Glutamatergic neuron (in vitro differentiated cells): Measurements from ENCODE around the gene ZSCAN2. TPM values are rescaled to one million over a fixed set of nuclear protein-coding genes. Genes with fewer than 3 reads are reported as not detected.
"Not testable (repeated sequence)": the region's sequence is repeated elsewhere in the genome, so short reads cannot be mapped to it uniquely, and the experiment has no call there.

ENCODE experiments used
- DNase-seq: peaks from one replicate; pipeline ENCODE4 v3.0.0; 2022
- H3K27ac Mint-ChIP-seq: one replicate; pipeline ENCODE4 v1.8.0; 2020; ENCODE audit warnings: mild to moderate bottlenecking, mixed read lengths, inconsistent platforms; ENCODE audit not compliant: unreplicated experiment
- H3K27me3 Mint-ChIP-seq: one replicate; pipeline ENCODE4 v1.8.0; 2020; ENCODE audit warnings: mild to moderate bottlenecking, moderate library complexity, mixed read lengths, inconsistent platforms; ENCODE audit not compliant: unreplicated experiment
- H3K36me3 Mint-ChIP-seq: one replicate; pipeline ENCODE4 v1.8.0; 2020; ENCODE audit warnings: mild to moderate bottlenecking, mixed read lengths, inconsistent platforms; ENCODE audit not compliant: unreplicated experiment
- H3K4me1 Mint-ChIP-seq: one replicate; pipeline ENCODE4 v1.8.0; 2020; ENCODE audit warnings: mild to moderate bottlenecking, low read depth, mixed read lengths, inconsistent platforms; ENCODE audit not compliant: unreplicated experiment
- H3K4me3 Mint-ChIP-seq: one replicate; pipeline ENCODE4 v1.8.0; 2020; ENCODE audit warnings: mild to moderate bottlenecking, mixed read lengths, inconsistent platforms; ENCODE audit not compliant: unreplicated experiment
- H3K9me3 Mint-ChIP-seq: one replicate; pipeline ENCODE4 v1.8.0; 2020; ENCODE audit warnings: mild to moderate bottlenecking, moderate library complexity, mixed read lengths, inconsistent platforms; ENCODE audit not compliant: unreplicated experiment
- CTCF ChIP-seq: fragments of 200-600 bp; sonication (generic); IDR thresholded peaks from one replicate; pipeline ENCODE4 v1.5.0; 2021; ENCODE audit not compliant: partially characterized antibody, unreplicated experiment
- total RNA-seq: library from RNA; stranded (reverse); fragmentation: NEBNext Ultra II Directional; extraction: Animal tissue kit (Norgen Biotek cat#: 25700); gene quantifications from one replicate; pipeline ENCODE4 v1.2.1, GENCODE V29; 2021; ENCODE audit not compliant: unreplicated experiment

ZSCAN2 gene
- total RNA-seq, 1 donor from 2014 or later = 40.0 TPM

DNA sequence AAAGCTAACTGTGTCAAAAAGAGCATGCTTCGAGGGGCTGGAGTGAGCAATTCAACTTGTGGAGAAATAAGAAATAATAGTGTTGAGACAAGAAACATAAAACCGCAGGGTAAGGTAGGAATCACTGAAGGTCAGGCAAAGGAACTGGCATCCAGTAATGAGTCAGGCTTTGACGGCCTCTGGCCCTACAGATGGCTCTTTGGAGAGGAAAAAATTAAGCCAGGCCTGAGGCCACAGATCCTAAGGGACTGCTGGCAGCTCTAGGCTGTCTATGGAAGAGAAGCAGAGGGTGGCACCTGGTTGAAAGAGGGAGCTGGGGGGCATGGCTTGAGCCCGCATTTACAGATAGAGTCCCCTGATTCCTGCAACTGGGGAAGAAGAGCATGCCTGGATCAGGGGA lies 28.6 kb upstream of the ZSCAN2 start:
- Mint-ChIP-seq H3K9me3 (peaks cover 9% of the 10 kb centered on the region), H3K27ac (peak overlapping the region; percentile 95), H3K4me3 (peak overlapping the region; percentile 1), H3K4me1 (peaks cover 19% of the 10 kb centered on the region), H3K27me3 (peaks cover 11% of the 10 kb centered on the region), H3K36me3 (no peaks in the 10 kb centered on the region)
- DNase-seq = peak; percentile 62
- TF ChIP-seq CTCF = no peak

- H3K36me3 Mint-ChIP-seq = no peaks in the 10 kb centered on the region
- no peak for DNase-seq
- no peak overlapping the region for H3K4me3 Mint-ChIP-seq
- H3K27ac Mint-ChIP-seq = no peak overlapping the region
- peaks cover 27% of the 10 kb centered on the region for H3K4me1 Mint-ChIP-seq
- peaks cover 17% of the 10 kb centered on the region for H3K27me3 Mint-ChIP-seq
- H3K9me3 Mint-ChIP-seq = peaks cover 12% of the 10 kb centered on the region
- no peak for TF ChIP-seq CTCF
These were observed 25.3 kb upstream of the ZSCAN2 start for GRCh38 chr15:84575493-84575892.

GRCh38 chr15:84577891-84578290 lies 22.9 kb upstream of the ZSCAN2 start:
- H3K36me3 Mint-ChIP-seq, H3K9me3 Mint-ChIP-seq, H3K4me3 Mint-ChIP-seq, H3K27ac Mint-ChIP-seq, H3K27me3 Mint-ChIP-seq, DNase-seq: not testable (repeated sequence)
- H3K4me1 Mint-ChIP-seq = peaks cover 16% of the 10 kb centered on the region

- H3K27ac Mint-ChIP-seq = peak overlapping the region; percentile 82
- H3K36me3 Mint-ChIP-seq = not testable (repeated sequence)
These were observed 21.5 kb upstream of the ZSCAN2 start for GRCh38 chr15:84579261-84579721.

DNA sequence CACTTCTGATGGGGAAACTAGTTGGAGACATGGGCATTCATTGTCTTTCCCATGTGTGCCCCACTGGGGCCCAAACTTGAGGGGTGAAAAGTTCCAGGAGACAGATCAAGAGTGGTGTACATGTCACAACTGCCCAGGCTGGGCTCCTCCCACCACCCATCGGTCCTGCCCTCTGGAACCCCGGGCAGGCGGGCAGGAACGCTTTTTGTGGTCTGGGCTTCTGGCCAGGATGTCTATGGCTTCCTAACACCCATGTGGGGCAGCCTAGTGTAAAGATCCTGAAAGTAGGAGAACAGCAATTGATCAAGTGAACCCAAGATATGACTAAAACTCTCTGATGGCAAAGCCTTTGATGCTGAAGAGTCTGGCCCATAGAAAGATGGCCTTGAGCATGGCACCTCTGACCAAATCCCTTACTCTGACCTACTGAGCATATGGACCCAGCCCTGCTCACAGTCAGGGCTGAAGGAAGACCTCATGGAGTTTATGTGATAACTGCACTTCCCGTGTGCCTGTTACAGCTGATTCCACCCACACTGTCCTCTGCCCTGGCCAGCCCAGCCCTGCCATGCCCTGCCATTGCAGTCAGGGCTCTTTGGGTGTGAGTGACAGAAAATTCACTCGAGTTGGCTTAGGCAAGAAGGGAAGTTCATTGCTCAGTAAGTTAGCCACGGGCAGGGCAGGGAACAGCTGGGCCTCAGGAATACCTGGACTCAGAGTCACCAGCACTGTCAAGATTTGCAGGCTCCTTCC lies 19.0 kb upstream of the ZSCAN2 start:
- not testable (repeated sequence) for H3K9me3 Mint-ChIP-seq, DNase-seq, H3K4me3 Mint-ChIP-seq, H3K27me3 Mint-ChIP-seq, H3K27ac Mint-ChIP-seq, H3K36me3 Mint-ChIP-seq
- peaks cover 21% of the 10 kb centered on the region for H3K4me1 Mint-ChIP-seq

More at GRCh38 chr15:84579261-84579721, 21.5 kb upstream of the ZSCAN2 start:
- Mint-ChIP-seq H3K4me1 (peaks cover 15% of the 10 kb centered on the region), H3K4me3 (peak overlapping the region; percentile 27)
- peak; percentile 80 for DNase-seq
- not testable (repeated sequence) for H3K9me3 Mint-ChIP-seq, H3K27me3 Mint-ChIP-seq

GRCh38 chr15:84582583-84583157 lies 18.1 kb upstream of the ZSCAN2 start:
- peaks cover 8% of the 10 kb centered on the region for H3K9me3 Mint-ChIP-seq
- TF ChIP-seq CTCF = no peak
- peaks cover 29% of the 10 kb centered on the region for H3K4me1 Mint-ChIP-seq
- peaks cover 9% of the 10 kb centered on the region for H3K27me3 Mint-ChIP-seq
- no peak for DNase-seq
- no peaks in the 10 kb centered on the region for H3K36me3 Mint-ChIP-seq
- no peak overlapping the region for H3K4me3 Mint-ChIP-seq
- H3K27ac Mint-ChIP-seq = no peak overlapping the region

DNA sequence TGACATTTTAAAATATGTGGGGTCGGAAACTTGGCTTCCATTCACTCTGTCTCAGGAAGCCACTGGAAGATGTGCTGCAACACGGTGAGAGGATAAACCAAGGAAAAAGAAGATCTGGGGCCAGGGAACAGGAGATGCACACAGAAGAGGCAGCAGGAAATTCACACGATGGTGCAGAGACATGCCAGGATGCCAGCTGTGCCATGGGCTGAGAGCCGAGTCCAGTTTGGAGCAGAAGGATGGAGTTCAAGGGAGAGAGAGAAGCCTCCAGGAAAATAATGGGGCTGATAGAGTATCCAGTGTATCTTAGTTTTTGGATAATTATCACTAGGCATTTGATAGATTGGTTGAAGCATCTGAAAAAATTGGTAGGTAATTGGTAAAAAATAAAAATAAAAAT lies 16.9 kb upstream of the ZSCAN2 start:
- Mint-ChIP-seq H3K4me1 (peaks cover 28% of the 10 kb centered on the region), H3K27me3 (peaks cover 11% of the 10 kb centered on the region)
- H3K4me3 Mint-ChIP-seq, DNase-seq, H3K9me3 Mint-ChIP-seq, H3K27ac Mint-ChIP-seq, H3K36me3 Mint-ChIP-seq: not testable (repeated sequence)
